ENCODE measurements around the gene JUN. TPM values are rescaled to one million over a fixed set of nuclear protein-coding genes. Genes with fewer than 3 reads are reported as not detected.
A peak's percentile ranks its signal among the peaks of the same experiment; 100 is the strongest.

The JUN gene
- total and polyA plus RNA-seq, 2 of the 13 experiments (the other 11 are each of a cell fraction or from before 2014, with no cell fraction given), result 18.2 to 22.3 TPM

GRCh38 chr1:58768971-58769808 lies 14.7 kb downstream of the JUN start:
- no peaks in the 10 kb centered on the region for H4K20me1 ChIP-seq (ENCODE audit: insufficient read depth, low read length)
- no TSS peak for BruUV-seq (replicated peaks)
- in situ Hi-C loops (cut with HindIII; ENCODE audit: extremely low pct_ligation_motif_present, low pct_unique_long_range_greater_than_20kb), result no loop called here
- H3K36me3 ChIP-seq (replicated peaks in 1 of 2; ENCODE audit: control insufficient read depth in 1 of 2, insufficient read depth in 2 of 2, low read length in 2 of 2), result no peaks in the 10 kb centered on the region
- no peak overlapping the region for H3K27ac ChIP-seq (ENCODE audit: extremely low read length, insufficient read depth, low read length)
- no peak overlapping the region for H2AFZ ChIP-seq (ENCODE audit: low read length)
- FAIRE-seq (peak; percentile 56), DNase-seq (ENCODE audit: low spot score) (peak; percentile 56), ATAC-seq (peak; percentile 79)
- 27% methylated on average over 22 of the region's 22 CpGs for WGBS (ENCODE audit: low lambda C conversion rate)
- H3K4me2 ChIP-seq (ENCODE audit: low read depth, low read length), result peak overlapping the region; percentile 54
- POLR2A ChIA-PET, result no interaction called here
- CTCF ChIA-PET (ENCODE audit: low intra/inter-chr PET ratio, low total read pairs), result interaction anchor here (1.0 to 3.2 kb wide), 2 partner anchors 15 to 29 kb away, joined by 3 to 51 read pairs; partner anchors contain the start of gene JUN
- no peaks in the 10 kb centered on the region for H3K9me3 ChIP-seq (ENCODE audit: low read length)
- H3K9ac ChIP-seq (ENCODE audit: insufficient read depth, low read depth, low read length), result no peak overlapping the region
- H3K4me1 ChIP-seq (ENCODE audit: insufficient read depth, low read length), result peaks cover 41% of the 10 kb centered on the region
- H3K79me2 ChIP-seq (ENCODE audit: insufficient read depth, low read length), result no peaks in the 10 kb centered on the region
- intact Hi-C loops (cut with micrococcal nuclease; ENCODE audit: unreplicated experiment), result loop anchor here (1.0 kb wide), 1 partner anchor 29 kb away; no protein-coding TSS in a partner anchor
- no peaks in the 10 kb centered on the region for H3K27me3 ChIP-seq (ENCODE audit: control insufficient read depth in 1 of 2, insufficient read depth in 2 of 2, low read length in 2 of 2)
- no peak overlapping the region for H3K4me3 ChIP-seq (replicated peaks in 1 of 3; ENCODE audit: insufficient read depth in 1 of 3, low read depth in 2 of 3, low read length in 3 of 3)
- TF ChIP-seq MAF1 (CRISPR knock-in tag; IDR thresholded peaks at IDR 0.05; ENCODE audit: borderline replicate concordance), result no peak
- TF ChIP-seq ZGPAT (CRISPR knock-in tag; IDR thresholded peaks at IDR 0.05), result peak; percentile 19; the same call in 1 of the 2 replicates
- no peak for TF ChIP-seq ZNF691 (CRISPR knock-in tag; IDR thresholded peaks at IDR 0.05; ENCODE audit: borderline replicate concordance, low read depth)
- TF ChIP-seq DNMT1 (CRISPR knock-in tag; IDR thresholded peaks at IDR 0.05), result no peak
- no peak for TF ChIP-seq SOX5 (CRISPR knock-in tag; IDR thresholded peaks at IDR 0.05; ENCODE audit: borderline replicate concordance)
- no peak for TF ChIP-seq ZNF547 (CRISPR knock-in tag; IDR thresholded peaks at IDR 0.05)
- peak; percentile 57 for TF ChIP-seq XRCC5 (optimal IDR thresholded peaks at IDR 0.05; ENCODE audit: low read length)
- no peak for TF ChIP-seq AKNA (CRISPR knock-in tag; IDR thresholded peaks at IDR 0.05; ENCODE audit: borderline replicate concordance)
- TF ChIP-seq RFX3 (CRISPR knock-in tag; IDR thresholded peaks at IDR 0.05), result no peak
- TF ChIP-seq MED1 (CRISPR knock-in tag; IDR thresholded peaks at IDR 0.05), result peak; percentile 54; the same call in 1 of the 2 replicates
- no peak for TF ChIP-seq ZNF180 (CRISPR knock-in tag; IDR thresholded peaks at IDR 0.05; ENCODE audit: borderline replicate concordance, low read depth)
- TF ChIP-seq CTCF (CRISPR knock-in tag; IDR thresholded peaks at IDR 0.05), result peak; percentile 79
- no peak for TF ChIP-seq ZNF841 (CRISPR knock-in tag; IDR thresholded peaks at IDR 0.05; ENCODE audit: borderline replicate concordance)
- no peak for TF ChIP-seq JUN (CRISPR knock-in tag; IDR thresholded peaks at IDR 0.05)

Data from HepG2 (cell line).